NCI-H2081 (cell line): ENCODE measurements around the gene NBEA.
"Not testable (repeated sequence)": the region's sequence is repeated elsewhere in the genome, so short reads cannot be mapped to it uniquely, and the experiment has no call there.

Source experiments
- DNase-seq, 2 experiments: peaks; one replicate each; lab custom pipeline; 2025; lab: John Stamatoyannopoulos, UW

NBEA gene

DNA sequence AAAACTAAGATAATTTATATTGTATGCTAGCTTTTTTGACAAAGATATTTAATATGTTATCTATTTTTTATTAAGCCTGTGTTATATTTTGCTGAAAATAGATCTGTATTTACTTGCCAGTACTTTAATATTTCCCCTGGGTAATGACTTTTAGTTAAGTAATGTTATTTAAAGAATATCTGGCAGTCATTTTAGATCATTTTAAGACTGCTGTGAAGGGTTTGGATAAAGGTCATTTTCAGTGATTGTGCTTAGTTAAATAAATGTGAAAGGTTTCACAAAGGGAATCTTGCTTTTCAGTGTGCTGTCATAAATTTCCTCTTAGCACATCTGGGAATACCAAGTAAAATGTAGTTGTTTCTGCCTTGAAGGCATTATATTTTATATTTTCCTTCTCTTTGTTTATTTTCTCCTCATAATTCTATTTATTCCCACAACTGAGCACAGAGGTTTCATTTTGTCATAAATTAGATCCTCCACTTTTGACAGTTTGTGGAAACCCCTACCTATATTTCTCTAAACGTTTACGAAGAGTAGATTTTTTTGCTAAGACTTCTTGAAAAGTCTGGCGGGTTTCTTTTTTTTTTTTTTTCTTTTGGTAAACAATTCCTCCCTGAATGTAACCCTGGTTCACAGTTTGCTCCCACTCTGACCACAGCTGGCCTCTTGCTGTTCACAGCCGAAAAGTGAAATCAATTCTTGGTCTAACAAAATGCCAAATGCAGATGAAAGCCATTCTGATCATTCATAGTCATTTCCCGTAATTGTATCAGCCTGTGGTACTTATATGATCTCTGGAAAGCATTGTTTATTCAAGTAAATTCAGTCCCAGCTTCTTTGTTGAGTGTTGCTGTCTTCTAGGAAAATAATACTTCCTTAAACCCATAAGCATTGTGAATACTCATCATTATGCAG lies 446.6 kb downstream of the NBEA start:
- DNase-seq = peak in 1 of 2 experiments; percentile 1

GRCh38 chr13:35389535-35389934 lies 447.5 kb downstream of the NBEA start:
- no peak for DNase-seq

- no peak for DNase-seq
These were observed 450.7 kb downstream of the NBEA start for GRCh38 chr13:35392768-35393167.

DNA sequence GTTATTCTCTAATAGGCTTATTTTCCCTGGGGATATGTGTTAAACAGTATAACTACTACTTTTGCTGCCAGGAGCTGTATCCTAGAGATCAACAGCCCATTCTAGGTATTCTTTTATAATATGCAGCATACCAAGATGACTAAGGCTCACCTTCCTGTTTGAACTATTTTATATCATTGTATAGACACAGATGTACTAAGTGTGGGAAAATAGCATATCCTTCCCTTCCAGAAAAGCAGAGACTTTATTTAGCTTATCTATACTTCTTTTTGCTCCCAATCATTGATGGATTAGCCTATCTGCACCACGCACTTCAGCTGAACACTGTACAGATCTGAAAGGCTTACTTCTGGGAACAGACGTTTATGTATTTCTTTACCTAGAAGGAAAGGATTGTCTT lies 451.8 kb downstream of the NBEA start:
- no peak for DNase-seq

DNA sequence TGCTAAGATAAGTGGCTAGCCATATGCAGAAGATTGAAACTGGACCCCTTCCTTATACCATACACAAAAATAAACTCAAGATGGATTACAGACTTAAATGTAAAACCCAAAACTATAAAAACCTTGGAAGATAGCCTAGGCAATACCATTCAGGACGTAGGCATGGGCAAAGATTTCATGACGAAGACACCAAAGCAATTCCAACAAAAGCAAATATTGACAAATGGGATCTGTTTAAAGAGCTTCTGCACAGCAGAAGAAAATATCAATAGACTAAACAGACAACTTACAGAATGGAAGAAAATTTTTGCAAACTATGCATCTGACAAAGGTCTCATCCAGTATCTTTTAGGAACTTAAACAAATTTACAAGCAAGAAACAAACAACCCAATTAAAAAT lies 466.2 kb downstream of the NBEA start:
- DNase-seq = not testable (repeated sequence)

- DNase-seq = no peak
These were observed 469.1 kb downstream of the NBEA start for GRCh38 chr13:35411059-35411744.

- no peak for DNase-seq
These were observed 506.4 kb downstream of the NBEA start for GRCh38 chr13:35448465-35448864.

DNA sequence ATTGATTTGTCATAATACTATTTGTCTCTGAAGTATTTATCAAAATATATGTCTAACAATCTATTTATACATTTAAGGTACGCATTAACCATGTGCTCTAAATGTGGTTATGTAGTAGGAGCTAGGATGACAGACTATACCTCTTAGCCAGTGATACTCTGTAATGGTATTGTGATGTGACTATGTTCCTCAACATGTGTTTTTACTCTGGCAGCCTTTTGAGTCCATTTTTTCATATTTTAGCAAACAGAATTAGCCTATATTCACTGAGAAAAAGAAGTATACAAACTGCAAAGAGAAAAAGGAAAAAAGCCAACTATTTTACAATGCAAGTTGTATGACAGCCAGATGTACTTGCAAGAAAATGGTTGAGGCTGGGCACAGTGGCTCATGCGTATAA lies 507.8 kb downstream of the NBEA start:
- no peak for DNase-seq

- DNase-seq = no peak
These were observed 513.0 kb downstream of the NBEA start for GRCh38 chr13:35455022-35455421.

GRCh38 chr13:35457258-35457657 lies 515.2 kb downstream of the NBEA start:
- no peak for DNase-seq

DNA sequence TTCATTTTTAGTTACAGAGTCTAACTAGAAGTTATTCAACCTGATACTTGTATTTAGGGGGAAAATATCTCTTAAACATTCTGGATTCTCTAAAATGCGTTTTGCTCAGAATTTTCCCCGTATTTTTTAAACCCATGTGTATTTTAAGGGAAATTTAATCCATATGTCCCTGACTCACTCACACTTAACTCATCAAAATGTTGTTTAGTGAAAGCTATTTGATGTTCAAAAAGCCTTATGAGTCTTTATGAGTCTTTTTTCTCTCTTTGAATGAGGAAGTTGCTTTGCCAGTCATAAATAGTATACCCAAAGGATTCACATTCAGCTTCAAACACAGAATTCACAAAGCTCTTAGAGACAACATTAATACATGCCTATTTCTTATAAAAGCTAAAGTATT lies 518.0 kb downstream of the NBEA start:
- DNase-seq = no peak

GRCh38 chr13:35465371-35465770 lies 523.3 kb downstream of the NBEA start:
- no peak for DNase-seq

- DNase-seq = no peak
These were observed 526.1 kb downstream of the NBEA start for GRCh38 chr13:35468195-35468594.

DNA sequence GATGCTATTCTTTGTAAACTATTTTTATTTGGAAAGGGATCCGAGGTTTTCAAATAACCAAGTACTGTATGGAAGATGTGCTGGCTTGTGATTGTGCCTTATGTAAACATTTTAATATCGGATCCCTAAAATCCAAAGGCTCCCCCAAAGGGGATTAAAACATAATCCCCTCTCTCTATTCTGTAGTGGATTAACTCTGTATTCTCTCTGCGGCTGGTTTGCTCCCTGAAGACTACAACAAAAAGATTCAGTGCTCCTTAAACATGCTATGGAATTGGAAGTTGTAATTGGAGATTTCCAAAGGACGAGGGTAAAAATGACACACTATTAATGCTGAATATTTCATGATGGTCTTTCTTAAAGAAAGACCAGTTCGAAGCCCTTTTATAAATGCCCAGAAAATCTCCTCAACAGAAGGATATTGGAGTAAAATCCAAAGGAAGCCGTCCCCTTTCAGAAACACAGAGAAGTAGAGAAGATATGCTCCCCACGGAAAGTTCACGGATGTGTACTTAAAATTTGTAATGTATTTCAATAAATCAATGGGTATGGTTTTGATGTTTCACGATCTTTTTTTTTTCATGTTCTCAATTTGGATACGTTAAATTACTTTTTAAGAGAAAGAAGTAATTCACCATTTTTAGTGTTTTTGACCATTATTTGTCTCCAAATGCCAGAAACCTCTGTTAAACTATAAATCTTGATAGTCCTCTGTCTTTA lies 527.9 kb downstream of the NBEA start:
- no peak for DNase-seq

- DNase-seq = no peak
These were observed 528.9 kb downstream of the NBEA start for GRCh38 chr13:35470671-35471661.

GRCh38 chr13:35471706-35472322 lies 529.7 kb downstream of the NBEA start:
- no peak for DNase-seq

DNA sequence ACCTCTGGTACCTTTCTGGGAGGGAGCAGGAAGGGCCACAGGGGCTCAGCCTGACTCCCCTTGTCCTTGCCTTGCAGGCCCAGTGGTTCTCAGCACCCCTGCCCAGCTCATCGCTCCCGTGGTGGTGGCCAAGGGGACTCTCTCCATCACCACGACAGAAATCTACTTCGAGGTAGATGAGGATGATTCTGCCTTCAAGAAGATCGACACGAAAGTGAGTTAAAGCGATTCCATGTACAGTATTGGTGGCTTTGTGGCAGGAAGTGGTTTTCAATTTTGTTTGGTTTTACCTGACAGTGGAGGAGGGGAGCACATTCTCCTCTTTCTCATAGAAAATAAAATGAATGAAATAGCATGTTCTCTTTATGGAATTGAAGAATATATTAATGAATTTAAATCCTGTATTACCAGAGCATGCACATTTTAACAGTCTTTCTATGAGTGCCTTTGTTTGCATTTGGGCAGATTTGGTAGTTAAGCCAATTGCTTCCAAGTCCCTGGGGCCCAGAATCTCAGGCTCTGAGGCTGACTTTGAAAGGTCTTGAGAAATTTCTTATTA lies 530.3 kb downstream of the NBEA start:
- no peak for DNase-seq

DNA sequence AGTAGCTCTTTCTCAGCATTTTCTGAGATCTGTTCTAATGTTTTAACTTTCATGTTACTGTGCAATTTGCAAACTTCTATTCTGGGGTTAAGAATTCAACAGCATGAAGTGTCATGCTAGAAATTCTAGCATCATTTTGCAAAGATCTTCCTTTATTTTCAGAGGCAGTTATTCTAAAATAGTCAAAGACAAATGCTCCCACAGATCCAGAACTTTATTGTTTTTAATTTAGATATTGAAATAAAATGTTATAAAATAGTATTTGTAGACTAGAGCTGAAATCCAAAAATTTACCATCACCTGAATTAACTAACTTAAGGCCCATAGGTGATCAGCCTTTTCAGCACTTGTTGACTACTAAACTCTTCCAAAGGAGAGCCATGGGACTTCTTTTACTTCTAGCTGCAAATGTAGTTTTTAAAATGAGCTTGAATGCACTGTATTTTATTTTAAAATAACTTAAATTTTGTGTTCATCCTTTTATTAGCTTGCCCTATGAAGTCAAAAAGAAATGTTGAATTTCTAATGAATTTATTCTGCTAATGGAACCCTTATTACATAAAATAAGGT lies 531.2 kb downstream of the NBEA start:
- no peak for DNase-seq

DNA sequence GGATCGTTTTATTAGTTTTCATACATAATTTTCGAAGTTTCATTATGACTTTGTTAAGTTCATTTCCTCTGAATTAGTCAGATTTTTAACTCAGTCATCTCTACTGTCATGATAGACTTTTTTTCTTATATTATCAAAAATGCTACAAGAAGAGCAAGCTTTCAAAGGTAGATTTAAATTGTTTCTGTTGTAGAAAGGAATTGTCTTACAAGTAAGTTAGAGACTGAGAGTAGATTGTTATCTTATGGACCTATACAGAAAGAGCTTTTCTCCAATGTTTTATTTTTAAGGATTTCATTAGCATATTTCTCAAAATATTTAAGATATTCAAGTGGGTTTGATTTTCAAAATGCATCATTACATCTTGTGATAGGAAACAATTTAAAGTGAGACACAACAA lies 531.7 kb downstream of the NBEA start:
- no peak for DNase-seq

GRCh38 chr13:35474496-35475211 lies 532.6 kb downstream of the NBEA start:
- no peak for DNase-seq
